Smooth muscle cell (in vitro differentiated cells): ENCODE results near the gene FGF6. TPM values are rescaled to one million over a fixed set of nuclear protein-coding genes. Genes with fewer than 3 reads are reported as not detected.

Source experiments
- DNase-seq: peaks from one replicate; lab custom pipeline; 2025; ENCODE audit not compliant: unreplicated experiment; lab: John Stamatoyannopoulos, UW
- H2AFZ ChIP-seq: fragments of 200-600 bp; sonication (generic); 2 replicates; pipeline ENCODE4 v1.6.0; 2016; ENCODE audit warnings: antibody characterized with exemption, low read depth, mild to moderate bottlenecking
- H3F3A ChIP-seq: fragments of 200-600 bp; sonication (generic); 2 replicates; pipeline ENCODE4 v1.6.0; 2017; ENCODE audit warnings: antibody characterized with exemption, low read depth
- H3K27ac ChIP-seq: fragments of 200-600 bp; sonication (generic); 2 replicates; pipeline ENCODE4 v1.5.1; 2016; ENCODE audit warnings: low read depth, mild to moderate bottlenecking
- H3K27me3 ChIP-seq: fragments of 200-600 bp; sonication (generic); 2 replicates; pipeline ENCODE4 v1.6.1; 2016; ENCODE audit warnings: low read depth, mild to moderate bottlenecking
- H3K36me3 ChIP-seq: fragments of 200-600 bp; sonication (generic); 2 replicates; pipeline ENCODE4 v1.5.1; 2016; ENCODE audit warnings: low read depth
- H3K4me1 ChIP-seq: fragments of 200-600 bp; sonication (generic); 2 replicates; pipeline ENCODE4 v1.5.1; 2016; ENCODE audit warnings: low read depth
- H3K4me2 ChIP-seq: fragments of 200-600 bp; sonication (generic); 2 replicates; pipeline ENCODE4 v1.6.0; 2016; ENCODE audit warnings: mild to moderate bottlenecking
- H3K4me3 ChIP-seq: fragments of 200-600 bp; sonication (generic); 2 replicates; pipeline ENCODE4 v1.5.1; 2016; ENCODE audit warnings: mild to moderate bottlenecking
- H3K79me2 ChIP-seq: fragments of 200-600 bp; sonication (generic); 2 replicates; pipeline ENCODE4 v1.6.0; 2016; ENCODE audit warnings: low read depth, mild to moderate bottlenecking
- H3K9ac ChIP-seq: fragments of 200-600 bp; sonication (generic); 2 replicates; pipeline ENCODE4 v1.6.0; 2016; ENCODE audit warnings: low read depth
- H3K9me3 ChIP-seq: fragments of 200-600 bp; sonication (generic); replicated peaks from 2 replicates; pipeline ENCODE4 v1.5.1; 2016; ENCODE audit warnings: low read depth
- H4K20me1 ChIP-seq: fragments of 200-600 bp; sonication (generic); 2 replicates; pipeline ENCODE4 v1.6.0; 2016; ENCODE audit warnings: low read depth
- CTCF ChIP-seq: fragments of 200-600 bp; sonication (generic); IDR thresholded peaks from 2 replicates; pipeline ENCODE4 v1.5.1; 2017; ENCODE audit warnings: borderline replicate concordance, mild to moderate bottlenecking, antibody characterized with exemption; ENCODE audit not compliant: insufficient read depth, poor library complexity, severe bottlenecking
- WGBS: methylation state at CpG from one replicate; pipeline ENCODE4 v1.1.7; 2016; ENCODE audit warnings: low lambda C conversion rate; 5-methylcytosine and 5-hydroxymethylcytosine counted together
- polyA plus RNA-seq: library from polyadenylated mRNA; unstranded; fragments of >200 nt; fragmentation: Nextera tagmentation; extraction: Ambion mirVana; gene quantifications from 2 replicates; pipeline ENCODE4 v1.2.1, GENCODE V29; 2016
- total RNA-seq: library from RNA; depleted of rRNA; stranded (reverse); fragments of >200 nt; gene quantifications from 2 replicates; pipeline ENCODE4 v1.2.3, GENCODE V29; 2014

Gene FGF6
- total and polyA plus RNA-seq, 2 experiments from 2014 or later: not detected

DNA sequence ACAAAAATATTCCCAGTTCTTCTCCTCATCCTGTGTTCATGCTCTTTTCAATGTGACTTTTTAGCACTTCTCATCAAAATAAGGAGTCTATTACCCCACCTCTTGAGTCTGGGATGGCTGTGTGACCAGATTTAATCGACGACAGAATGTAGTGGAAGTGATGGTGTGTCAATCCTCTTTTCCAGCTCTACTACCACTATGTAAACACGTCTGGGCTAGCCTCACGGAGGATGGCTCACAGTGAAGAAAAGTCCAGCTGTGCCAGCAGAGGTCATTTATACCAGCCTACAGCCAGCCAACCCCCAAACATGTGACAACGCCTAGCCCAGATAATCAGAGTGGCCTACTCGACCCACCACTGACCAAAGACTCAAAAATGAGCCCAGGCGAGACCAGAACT is 37.3 kb upstream of the FGF6 start:
- H3K79me2 ChIP-seq: no peaks in the 10 kb centered on the region
- H2AFZ ChIP-seq: no peak overlapping the region
- DNase-seq: no peak
- H3K4me2 ChIP-seq: no peak overlapping the region
- no peak for TF ChIP-seq CTCF
- no peaks in the 10 kb centered on the region for H3K9me3 ChIP-seq
- no peaks in the 10 kb centered on the region for H4K20me1 ChIP-seq
- H3K4me3 ChIP-seq: no peak overlapping the region
- H3K9ac ChIP-seq: no peak overlapping the region
- H3K4me1 ChIP-seq: no peaks in the 10 kb centered on the region
- H3K27ac ChIP-seq: no peak overlapping the region
- H3K27me3 ChIP-seq: no peaks in the 10 kb centered on the region
- H3K36me3 ChIP-seq: no peaks in the 10 kb centered on the region
- WGBS: 91% methylated on average over 7 of the region's 7 CpGs
- H3F3A ChIP-seq: no peaks in the 10 kb centered on the region

DNA sequence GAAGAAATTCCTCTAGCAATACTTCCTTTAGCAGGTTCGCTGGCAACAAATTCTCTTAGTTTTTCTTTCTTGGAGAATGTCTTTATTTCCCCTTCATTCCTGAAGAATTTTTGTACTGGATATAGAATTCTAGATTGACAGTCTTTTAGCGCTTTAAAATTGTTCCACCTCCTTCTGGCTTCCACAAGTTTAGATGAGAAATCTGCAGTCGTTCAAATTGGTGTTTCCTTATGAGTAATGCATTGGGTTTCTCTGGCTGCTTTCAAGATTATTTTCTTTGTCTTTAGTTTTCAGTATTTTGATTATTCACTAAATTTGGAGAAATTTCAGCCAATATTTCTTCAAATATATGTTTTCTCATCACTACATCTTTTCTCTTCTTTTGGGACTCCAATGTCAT is 33.3 kb upstream of the FGF6 start:
- Histone ChIP-seq H3K4me1 (no peaks in the 10 kb centered on the region), H3F3A (no peaks in the 10 kb centered on the region), H3K9ac (no peak overlapping the region), H3K27ac (no peak overlapping the region), H3K79me2 (no peaks in the 10 kb centered on the region), H3K36me3 (no peaks in the 10 kb centered on the region), H4K20me1 (no peaks in the 10 kb centered on the region), H3K27me3 (peaks cover 11% of the 10 kb centered on the region), H3K4me3 (no peak overlapping the region), H3K4me2 (no peak overlapping the region), H2AFZ (no peak overlapping the region), H3K9me3 (no peaks in the 10 kb centered on the region)
- no peak for DNase-seq
- 80% methylated on average over 3 of the region's 3 CpGs for WGBS
- TF ChIP-seq CTCF: no peak

DNA sequence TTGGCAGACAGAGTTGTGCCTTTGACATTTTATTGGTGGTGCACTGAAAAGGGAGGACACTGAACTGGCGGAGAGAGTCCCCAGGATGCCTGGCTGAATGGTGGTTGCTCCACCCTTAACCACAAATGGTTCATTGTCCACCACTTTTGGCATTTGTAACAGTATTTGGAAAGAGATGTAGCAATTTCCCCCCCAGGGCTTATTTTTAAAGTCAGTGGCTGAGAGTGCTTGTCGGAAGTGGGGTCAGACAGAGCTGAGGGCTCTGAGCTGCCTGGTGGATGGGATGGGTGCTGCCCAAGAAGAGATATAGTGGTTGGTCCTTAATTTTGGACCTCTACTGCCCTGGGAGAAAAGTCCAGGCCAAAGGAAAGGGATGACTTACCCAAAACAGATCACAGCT is 31.5 kb upstream of the FGF6 start:
- Histone ChIP-seq H3K4me3 (no peak overlapping the region), H3K79me2 (no peaks in the 10 kb centered on the region), H3K9me3 (no peaks in the 10 kb centered on the region), H3K27ac (no peak overlapping the region), H4K20me1 (no peaks in the 10 kb centered on the region), H3K27me3 (peaks cover 11% of the 10 kb centered on the region), H3K4me1 (no peaks in the 10 kb centered on the region), H3K9ac (no peak overlapping the region), H3F3A (no peaks in the 10 kb centered on the region), H3K36me3 (no peaks in the 10 kb centered on the region), H3K4me2 (no peak overlapping the region), H2AFZ (no peak overlapping the region)
- 81% methylated on average over 2 of the region's 2 CpGs for WGBS
- TF ChIP-seq CTCF: no peak
- DNase-seq: no peak

GRCh38 chr12:4472046-4472445 is 26.4 kb upstream of the FGF6 start:
- Histone ChIP-seq H3K4me2 (no peak overlapping the region), H3K9ac (no peak overlapping the region), H3K9me3 (no peaks in the 10 kb centered on the region), H3F3A (no peaks in the 10 kb centered on the region), H3K27ac (no peak overlapping the region), H3K36me3 (no peaks in the 10 kb centered on the region), H3K4me1 (no peaks in the 10 kb centered on the region), H3K79me2 (no peaks in the 10 kb centered on the region), H2AFZ (no peak overlapping the region), H3K27me3 (peaks cover 15% of the 10 kb centered on the region), H4K20me1 (no peaks in the 10 kb centered on the region), H3K4me3 (no peak overlapping the region)
- WGBS: 81% methylated on average over 2 of the region's 2 CpGs
- no peak for DNase-seq
- no peak for TF ChIP-seq CTCF
